Stimulated activated CD4-positive, alpha-beta T cell treated with anti-CD3 and anti-CD28 coated beads, Interleukin-4, amount 100 ng/mL, for 48 hours (primary cell): ENCODE results near the gene RBPMS2.

Experiments
- DNase-seq, 2 donors: peaks; one replicate each; pipeline ENCODE4 v3.0.0-alpha.2; 2020; ENCODE audit warnings: low read depth in 2 of 2

Gene RBPMS2

GRCh38 chr15:64720188-64720587 lies 55.2 kb downstream of the RBPMS2 start:
- DNase-seq: no peak

- no peak for DNase-seq
Measured at GRCh38 chr15:64717735-64718495, 57.5 kb downstream of the RBPMS2 start.

- no peak for DNase-seq
Measured at GRCh38 chr15:64717130-64717529, 58.3 kb downstream of the RBPMS2 start.

GRCh38 chr15:64716452-64716851 lies 58.9 kb downstream of the RBPMS2 start:
- no peak for DNase-seq

- no peak for DNase-seq
Measured at GRCh38 chr15:64713592-64713991, 61.8 kb downstream of the RBPMS2 start.

- no peak for DNase-seq
Measured at GRCh38 chr15:64712353-64712752, 63.0 kb downstream of the RBPMS2 start.

- no peak for DNase-seq
Measured at GRCh38 chr15:64710676-64711428, 64.5 kb downstream of the RBPMS2 start.

- no peak for DNase-seq
Measured at GRCh38 chr15:64706011-64706911, 69.1 kb downstream of the RBPMS2 start.

GRCh38 chr15:64705006-64705405 lies 70.4 kb downstream of the RBPMS2 start:
- DNase-seq: no peak

GRCh38 chr15:64703632-64703959 lies 71.8 kb downstream of the RBPMS2 start:
- no peak for DNase-seq

- DNase-seq: peak; percentile 95 to 98
Measured at GRCh38 chr15:64702816-64703631, 72.4 kb downstream of the RBPMS2 start.

GRCh38 chr15:64701482-64702184 lies 73.8 kb downstream of the RBPMS2 start:
- no peak for DNase-seq

- no peak for DNase-seq
Measured at GRCh38 chr15:64701051-64701450, 74.3 kb downstream of the RBPMS2 start.

- DNase-seq: no peak
Measured at GRCh38 chr15:64699751-64700388, 75.5 kb downstream of the RBPMS2 start.

- no peak for DNase-seq
Measured at GRCh38 chr15:64698823-64699222, 76.6 kb downstream of the RBPMS2 start.

GRCh38 chr15:64697911-64698369 lies 77.4 kb downstream of the RBPMS2 start:
- peak; percentile 38 to 49 for DNase-seq

- DNase-seq: no peak
Measured at GRCh38 chr15:64696481-64696880, 78.9 kb downstream of the RBPMS2 start.

GRCh38 chr15:64695561-64695992 lies 79.8 kb downstream of the RBPMS2 start:
- DNase-seq: no peak

GRCh38 chr15:64694816-64695215 lies 80.6 kb downstream of the RBPMS2 start:
- DNase-seq: no peak

- no peak for DNase-seq
Measured at GRCh38 chr15:64693134-64693533, 82.3 kb downstream of the RBPMS2 start.
